ENCODE data around the gene NPTX1. TPM values are rescaled to one million over a fixed set of nuclear protein-coding genes. Genes with fewer than 3 reads are reported as not detected.

Gene NPTX1, protein sequence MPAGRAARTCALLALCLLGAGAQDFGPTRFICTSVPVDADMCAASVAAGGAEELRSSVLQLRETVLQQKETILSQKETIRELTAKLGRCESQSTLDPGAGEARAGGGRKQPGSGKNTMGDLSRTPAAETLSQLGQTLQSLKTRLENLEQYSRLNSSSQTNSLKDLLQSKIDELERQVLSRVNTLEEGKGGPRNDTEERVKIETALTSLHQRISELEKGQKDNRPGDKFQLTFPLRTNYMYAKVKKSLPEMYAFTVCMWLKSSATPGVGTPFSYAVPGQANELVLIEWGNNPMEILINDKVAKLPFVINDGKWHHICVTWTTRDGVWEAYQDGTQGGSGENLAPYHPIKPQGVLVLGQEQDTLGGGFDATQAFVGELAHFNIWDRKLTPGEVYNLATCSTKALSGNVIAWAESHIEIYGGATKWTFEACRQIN
- 1.6 and 1.9 TPM in 2 replicates for total RNA-seq
- long read RNA-seq, result 0 reads

DNA sequence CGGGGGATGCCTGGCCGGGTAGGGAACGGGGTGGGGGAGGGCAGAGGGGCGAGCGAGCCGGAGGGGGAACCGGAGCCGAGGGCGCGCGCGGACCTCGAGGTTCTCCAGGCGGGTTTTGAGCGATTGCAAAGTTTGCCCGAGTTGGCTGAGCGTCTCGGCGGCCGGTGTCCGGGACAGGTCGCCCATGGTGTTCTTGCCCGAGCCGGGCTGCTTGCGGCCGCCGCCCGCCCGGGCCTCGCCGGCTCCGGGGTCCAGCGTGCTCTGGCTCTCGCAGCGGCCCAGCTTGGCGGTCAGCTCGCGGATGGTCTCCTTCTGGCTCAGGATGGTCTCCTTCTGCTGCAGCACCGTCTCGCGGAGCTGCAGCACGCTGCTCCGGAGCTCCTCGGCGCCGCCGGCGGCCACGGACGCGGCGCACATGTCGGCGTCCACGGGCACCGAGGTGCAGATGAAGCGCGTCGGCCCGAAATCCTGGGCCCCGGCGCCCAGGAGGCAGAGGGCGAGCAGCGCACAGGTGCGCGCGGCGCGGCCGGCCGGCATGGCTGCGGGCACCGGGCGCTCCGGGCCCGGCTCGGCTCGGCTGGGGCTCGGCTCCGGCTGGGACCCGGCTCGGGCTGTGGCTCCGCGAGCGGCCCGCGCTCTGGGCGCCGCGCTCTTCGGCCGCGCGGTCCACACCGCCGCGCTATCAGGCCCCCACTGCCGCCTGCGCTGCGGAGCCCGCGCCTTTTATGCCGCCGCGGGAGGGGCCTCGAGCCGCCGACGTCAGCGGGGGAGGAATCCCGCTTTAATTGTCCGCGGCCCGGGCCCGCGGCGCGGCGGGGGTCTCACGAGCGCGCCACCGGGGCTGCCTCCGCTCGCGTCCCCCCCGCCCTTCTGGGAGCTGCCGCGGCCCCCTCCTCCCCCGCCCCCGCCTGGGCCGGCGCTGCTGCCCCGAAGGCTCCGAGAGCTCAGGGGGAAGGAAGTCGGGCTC lies at the start of gene NPTX1:
NPTX1 (minus strand) TSS at position 698 of the 967 bp plus-strand sequence; CDS start at position 537, 161 bp downstream.
- no peak within 1 kb of the TSS for H3K27ac Mint-ChIP-seq (ENCODE audit: unreplicated experiment)
- no peak for DNase-seq (ENCODE audit: low read depth, low spot score)
- H3K27me3 Mint-ChIP-seq (ENCODE audit: low read depth), result peaks cover 80% of the 10 kb centered on the region
- TF ChIP-seq CTCF (conservative IDR thresholded peaks at IDR 0.05), result no peak
- peaks cover 9% of the 10 kb centered on the region for H3K4me1 Mint-ChIP-seq
- no peaks in the 10 kb centered on the region for H3K9me3 Mint-ChIP-seq
- no peaks in the 10 kb centered on the region for H3K36me3 Mint-ChIP-seq (ENCODE audit: low read depth)
- H3K4me3 Mint-ChIP-seq, result no peak within 1 kb of the TSS

DNA sequence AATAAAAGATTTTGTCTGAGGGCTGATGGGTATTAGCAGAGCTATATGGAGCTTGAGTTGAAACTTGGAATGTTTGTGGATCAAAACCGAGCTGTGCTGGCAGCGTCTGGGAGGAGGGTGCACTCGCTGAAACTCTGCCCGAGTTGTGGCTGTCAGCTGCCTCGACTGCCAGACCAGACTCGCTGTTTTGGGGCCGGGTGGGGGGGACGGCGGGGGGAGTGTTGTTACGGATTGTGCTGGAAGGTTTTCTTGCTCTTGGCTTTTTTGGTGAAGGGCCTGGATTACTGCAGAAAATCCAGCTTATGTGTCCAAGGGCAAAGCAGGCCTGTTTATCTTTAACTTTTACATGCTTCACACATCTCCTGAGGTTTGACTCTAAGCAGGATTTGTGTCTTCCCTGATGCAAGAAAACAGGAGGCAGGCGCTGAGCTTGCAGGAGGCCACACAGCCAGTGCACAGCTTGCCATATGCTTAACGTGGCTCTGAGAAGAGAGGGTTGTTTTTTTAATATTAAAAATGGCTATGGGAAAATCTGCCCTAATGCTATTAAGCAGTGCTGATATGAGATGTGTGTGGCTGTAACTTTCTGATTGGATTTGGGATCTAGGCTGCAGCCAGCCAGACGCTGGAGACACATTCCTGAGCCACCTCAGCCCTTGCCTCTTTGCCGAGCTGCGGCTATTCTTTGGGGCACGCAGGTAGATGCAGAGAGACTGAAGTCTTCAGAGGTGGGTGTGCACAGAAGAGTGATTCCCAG lies 47.7 kb upstream of the NPTX1 start:
- Mint-ChIP-seq H3K36me3 (ENCODE audit: low read depth) (no peaks in the 10 kb centered on the region), H3K4me3 (no peak overlapping the region), H3K27ac (ENCODE audit: unreplicated experiment) (no peak overlapping the region), H3K27me3 (ENCODE audit: low read depth) (peaks cover 14% of the 10 kb centered on the region), H3K4me1 (no peaks in the 10 kb centered on the region), H3K9me3 (no peaks in the 10 kb centered on the region)
- DNase-seq (ENCODE audit: low read depth, low spot score), result no peak
- no peak for TF ChIP-seq CTCF (conservative IDR thresholded peaks at IDR 0.05)

- no peaks in the 10 kb centered on the region for H3K9me3 Mint-ChIP-seq
- no peaks in the 10 kb centered on the region for H3K36me3 Mint-ChIP-seq (ENCODE audit: low read depth)
- no peak for DNase-seq (ENCODE audit: low read depth, low spot score)
- TF ChIP-seq CTCF (conservative IDR thresholded peaks at IDR 0.05), result no peak
- H3K4me1 Mint-ChIP-seq, result no peaks in the 10 kb centered on the region
- H3K27me3 Mint-ChIP-seq (ENCODE audit: low read depth), result peaks cover 16% of the 10 kb centered on the region
- H3K4me3 Mint-ChIP-seq, result no peak overlapping the region
- no peak overlapping the region for H3K27ac Mint-ChIP-seq (ENCODE audit: unreplicated experiment)
Observed at GRCh38 chr17:80523054-80523744, 46.8 kb upstream of the NPTX1 start.

DNA sequence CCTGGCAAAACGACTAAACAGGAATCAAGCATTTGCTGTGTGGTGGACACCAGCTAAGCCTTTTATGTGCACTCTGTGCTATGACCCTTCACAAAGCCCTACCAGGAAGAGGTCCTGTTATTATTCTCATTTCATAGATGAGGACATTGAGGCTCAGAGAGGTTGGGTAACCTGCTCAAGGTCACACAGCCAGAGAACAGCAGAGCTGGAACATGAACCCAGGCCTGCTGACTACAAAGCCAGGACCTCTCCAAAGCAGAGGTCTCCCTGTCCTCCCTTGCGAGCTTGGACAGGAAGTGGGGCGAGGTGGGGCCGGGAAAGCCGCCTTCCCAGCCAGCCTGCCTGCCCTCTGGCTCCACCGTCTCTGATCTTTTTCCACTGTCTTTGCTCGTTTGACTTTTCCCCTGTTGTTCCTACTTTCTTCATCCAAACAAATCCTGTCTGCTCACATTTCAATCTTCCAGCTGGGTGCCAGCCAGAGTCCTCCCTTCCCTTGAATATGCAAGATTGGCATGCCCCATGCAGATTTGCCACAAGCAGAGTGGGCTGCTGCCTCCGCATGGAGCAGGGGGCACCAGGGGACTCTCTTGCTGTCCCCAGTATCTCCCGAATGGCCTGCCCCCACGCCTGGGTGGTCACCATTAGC lies 44.5 kb upstream of the NPTX1 start:
- H3K27ac Mint-ChIP-seq (ENCODE audit: unreplicated experiment), result no peak overlapping the region
- no peaks in the 10 kb centered on the region for H3K4me1 Mint-ChIP-seq
- peaks cover 11% of the 10 kb centered on the region for H3K27me3 Mint-ChIP-seq (ENCODE audit: low read depth)
- no peak for TF ChIP-seq CTCF (conservative IDR thresholded peaks at IDR 0.05)
- DNase-seq (ENCODE audit: low read depth, low spot score), result no peak
- no peak overlapping the region for H3K4me3 Mint-ChIP-seq
- no peaks in the 10 kb centered on the region for H3K36me3 Mint-ChIP-seq (ENCODE audit: low read depth)
- no peaks in the 10 kb centered on the region for H3K9me3 Mint-ChIP-seq
